Activated T-cell treated with anti-CD3 and anti-CD28 coated beads for 4 hours (primary cell): ENCODE results near the gene KLHL29.
"Not testable (repeated sequence)": the region's sequence is repeated elsewhere in the genome, so short reads cannot be mapped to it uniquely, and the experiment has no call there.

Experiments used
- DNase-seq: peaks from one replicate; pipeline ENCODE4 v3.0.0-alpha.2; 2020

KLHL29 gene

DNA sequence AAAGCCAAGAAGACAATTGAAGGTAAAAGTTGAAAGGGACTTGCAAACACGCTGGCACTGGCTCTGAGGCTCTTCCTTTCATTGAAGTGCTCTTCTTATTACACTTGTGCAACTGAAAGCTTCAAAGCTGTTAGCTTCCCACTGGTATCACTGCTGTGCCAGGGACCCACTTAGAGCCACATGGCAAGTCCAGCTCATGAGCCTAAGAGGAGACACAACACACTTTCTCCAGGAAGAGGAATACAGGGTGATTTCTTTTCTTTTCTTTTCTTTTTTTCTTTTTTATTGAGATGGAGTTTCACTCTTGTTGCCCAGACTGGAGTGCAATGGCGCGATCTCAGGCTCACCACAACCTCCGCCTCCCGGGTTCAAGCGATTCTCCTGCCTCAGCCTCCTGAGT, 323.8 kb downstream of the KLHL29 start:
- no peak for DNase-seq

DNA sequence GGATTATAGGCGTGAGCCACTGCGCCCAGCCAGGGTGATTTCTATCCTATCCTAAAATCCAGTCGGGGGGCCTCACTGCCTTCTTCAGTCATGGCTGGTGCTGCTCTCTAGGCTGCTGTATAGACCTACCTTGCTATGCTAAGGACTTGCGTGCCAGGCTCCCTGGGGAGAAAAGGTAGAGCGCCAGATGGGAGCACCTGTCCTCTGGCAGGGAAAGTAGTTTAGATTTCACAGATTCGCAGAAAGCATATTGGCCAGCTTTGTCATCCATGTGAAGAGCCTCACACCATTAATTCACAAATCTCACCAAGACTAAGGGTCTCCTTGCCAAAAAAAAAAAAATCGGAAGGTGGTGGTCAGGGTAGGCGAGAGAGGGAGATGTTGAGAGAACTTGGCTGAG, 324.3 kb downstream of the KLHL29 start:
- DNase-seq: no peak

DNA sequence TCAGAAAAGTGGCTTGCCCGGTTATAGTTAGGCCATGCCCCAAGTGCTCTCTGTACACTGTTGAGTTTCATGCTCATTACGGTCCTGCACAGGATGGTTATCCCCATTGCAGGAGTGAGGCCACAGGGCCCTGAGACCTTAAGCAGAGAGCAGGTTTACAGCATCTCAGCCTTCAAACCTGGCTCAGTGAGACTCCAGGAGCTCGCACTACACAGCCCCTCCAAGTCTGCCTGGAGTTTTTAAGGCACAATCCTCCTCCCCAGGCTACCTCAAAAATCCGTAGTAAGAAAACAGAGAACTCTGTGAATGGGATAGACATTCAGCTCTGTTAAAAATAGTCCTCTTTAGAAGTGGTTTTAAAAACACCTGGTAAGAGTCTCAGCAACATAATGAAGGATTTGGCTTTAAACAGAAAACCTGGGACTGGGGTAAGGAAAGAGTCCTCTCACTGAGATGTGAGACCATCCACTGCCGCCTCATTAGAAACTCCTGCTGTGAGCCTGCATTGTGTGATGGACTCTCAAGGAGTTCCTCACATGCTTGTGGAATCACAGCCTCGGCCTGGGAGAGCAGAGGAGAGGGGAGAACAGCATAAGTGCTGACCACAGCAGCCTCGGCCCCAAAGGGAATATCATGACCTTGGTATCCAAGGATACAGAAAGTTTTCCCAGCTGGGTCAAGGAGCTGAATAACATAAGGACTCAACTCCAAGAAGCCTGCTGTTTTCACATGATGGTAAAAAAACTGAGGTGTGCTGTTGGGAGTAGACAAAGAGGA, 327.2 kb downstream of the KLHL29 start:
- DNase-seq: no peak

DNA sequence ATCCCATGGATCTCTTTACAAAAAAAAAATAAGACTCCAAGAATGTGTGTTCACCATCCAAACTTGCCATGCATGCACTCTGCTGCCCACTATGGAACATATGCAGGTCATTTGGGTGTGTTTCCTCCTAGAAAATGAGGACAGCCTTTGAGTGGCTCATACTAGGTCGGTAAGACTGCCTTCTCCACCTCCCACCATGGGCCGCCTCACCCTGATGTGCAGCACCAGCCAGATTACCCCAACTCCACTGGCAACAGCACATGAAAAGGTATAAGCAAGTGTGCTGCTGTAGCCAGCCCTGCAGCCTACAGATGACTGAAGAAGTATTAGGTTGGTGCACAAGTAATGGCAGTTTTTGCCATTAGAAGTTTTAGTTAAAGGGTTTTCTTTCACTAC, 327.8 kb downstream of the KLHL29 start:
- no peak for DNase-seq

DNA sequence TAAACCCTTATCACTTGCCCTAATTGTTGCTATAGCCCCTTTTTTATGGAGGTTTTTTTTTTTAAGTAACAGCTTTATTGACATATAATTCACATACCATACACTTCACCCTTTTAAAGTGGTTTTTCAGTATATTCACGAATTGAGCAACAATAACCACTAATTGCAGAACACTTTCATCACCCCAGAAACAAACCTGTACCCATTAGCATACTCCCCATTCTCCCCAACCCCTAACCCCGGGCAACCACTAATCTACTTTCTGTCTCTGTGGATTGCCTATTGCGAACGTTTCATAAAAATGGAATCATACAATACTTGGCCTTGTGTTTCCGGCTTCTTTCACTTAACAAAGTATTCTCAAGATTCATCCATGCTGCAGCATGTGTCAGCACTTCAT, 328.4 kb downstream of the KLHL29 start:
- DNase-seq: no peak

DNA sequence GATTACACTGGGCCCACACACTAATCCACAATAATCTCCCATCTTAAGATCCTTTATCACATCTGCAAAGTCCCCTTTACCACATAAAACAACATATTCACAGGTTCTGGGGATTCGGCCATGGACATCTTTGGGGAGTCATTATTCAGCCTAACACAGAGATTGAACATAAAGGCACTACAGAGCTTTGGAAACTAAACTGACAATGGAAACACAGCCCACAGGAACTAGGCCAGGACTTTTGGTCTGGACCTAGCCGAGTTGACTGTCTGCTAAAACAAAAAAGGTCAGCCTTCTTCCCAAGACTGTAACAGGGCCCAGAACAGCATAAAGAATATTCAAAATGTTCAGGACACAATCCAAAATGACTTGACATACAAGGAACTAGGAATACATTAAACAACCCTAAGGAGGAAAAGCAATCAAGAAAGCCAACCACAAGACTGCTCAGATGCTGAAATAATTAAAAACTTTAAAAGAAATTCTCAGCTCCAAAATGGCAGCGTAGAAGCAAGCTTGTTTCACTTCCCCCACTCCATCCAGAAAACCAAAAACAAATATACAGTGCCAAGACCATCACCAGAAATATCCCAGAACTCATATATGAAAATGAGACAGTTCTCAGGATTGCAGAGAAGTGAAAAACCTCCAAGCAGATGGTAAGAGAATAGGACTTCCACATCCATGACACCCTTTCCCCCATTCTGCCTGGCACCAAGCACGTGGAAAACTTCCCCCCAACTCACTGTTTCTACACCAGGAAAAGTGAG, 334.1 kb downstream of the KLHL29 start:
- DNase-seq: no peak

DNA sequence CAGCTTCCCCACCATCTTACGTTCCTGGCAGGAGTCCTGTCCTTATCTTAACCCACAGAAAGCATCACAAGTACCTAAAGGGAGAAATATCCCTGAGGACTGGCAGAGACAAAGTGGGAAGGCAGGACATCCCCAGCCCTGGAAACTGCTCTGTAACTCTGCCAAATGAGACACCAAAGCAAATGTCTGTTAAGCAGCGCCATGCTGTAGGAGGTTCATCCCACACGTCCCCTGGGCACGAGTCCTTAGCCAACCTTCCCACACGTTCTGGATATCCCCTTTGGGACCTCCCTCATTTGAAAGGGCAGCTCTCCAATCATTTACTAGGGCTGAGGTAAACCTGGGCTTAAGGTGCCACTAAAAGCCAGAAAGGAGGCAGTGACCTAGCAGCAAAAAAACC, 334.7 kb downstream of the KLHL29 start:
- DNase-seq: no peak

DNA sequence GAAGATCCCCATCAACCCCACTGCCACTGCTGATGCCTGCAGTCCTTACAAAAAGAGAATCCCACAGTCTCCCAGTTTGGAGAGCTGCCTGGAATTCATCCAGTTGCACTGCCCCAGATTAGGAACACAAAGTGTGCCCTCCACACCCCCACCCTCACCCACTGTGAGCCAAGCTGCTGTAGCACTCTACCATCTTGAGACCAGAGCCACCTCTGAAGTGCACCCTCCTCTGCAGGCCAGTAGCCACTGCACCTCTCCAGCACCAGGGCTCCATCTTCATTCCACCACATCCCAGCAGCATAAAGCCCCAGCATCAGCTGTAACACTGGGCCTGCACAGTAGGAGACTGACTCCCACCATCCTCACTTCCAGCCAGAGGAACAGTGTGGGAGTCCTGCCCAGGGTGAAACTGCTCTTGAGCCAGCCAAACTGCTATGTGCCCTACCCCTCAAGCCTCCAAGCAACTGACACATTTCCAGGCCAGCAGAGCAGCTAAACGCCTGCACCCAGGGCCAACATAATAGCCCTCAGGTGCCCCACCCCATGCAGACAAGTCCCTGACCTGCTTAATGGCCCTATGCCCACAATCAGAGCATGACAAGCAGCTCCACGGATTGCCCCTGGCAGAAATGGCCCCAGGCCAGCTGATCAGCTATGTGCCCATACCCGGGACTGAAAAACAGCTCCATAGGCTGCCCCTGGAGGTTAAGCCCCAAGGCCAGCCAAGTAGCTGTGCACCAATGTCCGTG, 335.9 kb downstream of the KLHL29 start:
- DNase-seq: no peak

DNA sequence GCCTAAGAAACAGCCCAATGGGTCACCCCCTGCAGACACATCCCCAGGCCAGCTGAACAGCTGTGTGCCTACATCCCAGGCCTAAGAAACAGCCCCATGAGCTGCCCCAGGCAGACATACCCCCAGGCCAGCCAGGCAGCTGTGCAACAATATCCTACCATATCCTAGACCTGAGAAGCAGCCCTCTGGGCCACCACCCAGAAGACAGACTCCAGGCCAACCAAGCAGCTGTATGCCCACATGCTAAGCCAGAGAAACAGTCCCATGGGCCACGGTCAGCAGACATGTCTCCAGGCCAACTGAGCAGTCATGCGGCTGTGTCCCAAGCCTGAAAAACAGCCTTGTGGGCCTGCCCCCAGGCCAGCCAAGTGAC, 336.5 kb downstream of the KLHL29 start:
- no peak for DNase-seq

DNA sequence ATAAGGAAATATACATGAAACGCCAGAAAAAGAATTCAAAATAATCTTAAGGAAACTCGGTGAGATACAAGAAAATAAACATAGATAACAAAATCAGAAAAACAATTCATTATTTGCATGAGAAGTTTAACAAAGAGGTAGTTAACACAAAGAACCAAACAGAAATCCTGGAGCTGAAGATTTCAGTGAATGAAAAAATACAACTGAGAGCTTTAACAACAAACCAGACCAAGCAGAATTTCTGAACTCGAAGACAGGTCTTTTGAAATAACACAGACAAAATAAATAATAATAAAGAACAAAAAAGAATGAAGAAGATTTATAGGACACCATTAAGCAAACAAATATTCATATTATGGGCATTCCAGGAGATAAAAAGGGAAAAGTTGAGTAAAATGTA, 337.3 kb downstream of the KLHL29 start:
- no peak for DNase-seq

DNA sequence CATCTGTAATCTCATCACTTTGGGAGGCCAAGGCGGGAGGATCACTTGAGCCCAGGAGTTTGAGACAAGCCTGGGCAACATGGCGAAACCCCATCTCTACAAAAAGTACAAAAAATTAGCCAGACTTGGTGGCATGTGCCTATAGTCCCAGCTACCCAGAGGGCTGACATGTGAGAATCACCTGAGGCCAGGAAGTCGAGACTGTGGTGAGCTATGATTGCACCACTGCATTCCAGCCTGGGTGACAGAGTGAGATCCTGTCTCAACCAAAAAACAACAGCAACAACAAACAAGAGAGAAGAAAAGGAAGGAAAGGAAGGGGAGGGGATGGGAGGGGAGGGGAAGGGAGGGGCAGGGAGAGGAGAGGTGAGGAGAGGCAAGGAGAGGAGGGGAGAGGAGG, 338.1 kb downstream of the KLHL29 start:
- not testable (repeated sequence) for DNase-seq

DNA sequence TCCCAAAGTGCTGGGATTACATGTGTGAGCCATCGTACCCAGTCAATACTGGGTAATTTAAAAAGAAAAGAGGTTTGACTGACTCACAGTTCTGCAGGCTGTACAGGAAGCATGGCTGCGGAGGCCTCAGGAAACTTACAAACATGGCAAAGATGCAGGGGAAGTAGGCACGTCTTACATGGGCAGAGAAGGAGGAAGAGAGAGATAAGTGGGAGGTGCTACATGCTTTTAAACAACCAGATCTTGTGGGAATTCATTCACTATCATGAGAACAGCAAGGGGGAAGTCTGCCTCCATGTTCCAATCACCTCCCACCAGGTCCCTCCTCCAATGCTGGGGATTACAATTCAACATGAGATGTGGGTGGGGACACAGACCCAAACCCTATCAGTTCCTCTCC, 349.4 kb downstream of the KLHL29 start:
- DNase-seq: no peak

DNA sequence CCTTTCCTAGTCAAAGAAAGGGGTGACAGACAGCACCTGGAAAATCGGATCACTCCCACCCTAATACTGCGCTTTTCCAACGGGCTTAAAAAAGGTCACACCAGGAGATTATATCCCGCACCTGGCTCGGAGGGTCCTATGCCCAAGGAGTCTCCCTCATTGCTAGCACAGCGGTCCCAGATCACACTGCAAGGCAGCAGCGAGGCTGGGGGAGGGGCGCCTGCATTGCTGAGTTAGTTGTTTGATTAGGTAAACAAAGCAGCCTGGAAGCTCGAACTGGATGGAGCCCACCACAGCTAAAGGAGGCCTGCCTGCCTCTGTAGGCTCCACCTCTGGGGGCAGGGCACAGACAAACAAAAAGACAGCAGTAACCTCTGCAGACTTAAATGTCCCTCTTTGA, 351.8 kb downstream of the KLHL29 start:
- not testable (repeated sequence) for DNase-seq

DNA sequence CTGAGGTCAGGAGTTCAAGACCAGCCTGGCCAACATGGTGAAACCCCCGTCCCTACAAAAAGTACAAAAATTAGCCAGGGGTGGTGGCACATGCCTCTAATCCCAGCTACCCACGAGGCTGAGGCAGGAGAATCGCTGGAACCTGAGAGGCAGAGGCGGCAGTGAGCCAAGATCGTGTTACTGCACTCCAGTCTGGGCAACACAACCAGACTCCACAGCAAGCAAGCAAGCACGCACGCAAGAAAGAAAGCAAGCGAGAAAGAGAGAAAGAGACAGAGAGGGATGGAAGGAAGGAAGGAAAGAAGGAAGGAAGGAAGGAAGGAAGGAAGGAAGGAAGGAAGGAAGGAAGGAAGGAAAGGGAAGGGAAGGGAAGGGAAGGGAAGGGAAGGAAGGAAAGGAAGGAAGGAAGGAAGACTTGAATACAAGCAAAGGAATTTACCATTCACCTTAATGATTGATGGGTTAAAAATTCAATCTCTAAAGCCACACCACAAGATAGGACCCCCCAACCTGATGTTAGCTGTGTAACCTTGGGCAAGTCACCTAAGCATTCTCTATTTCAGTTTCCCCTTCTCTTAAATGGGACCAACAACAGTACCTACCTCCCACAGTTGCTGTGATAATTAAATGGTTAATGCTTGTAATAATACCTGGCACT, 360.2 kb downstream of the KLHL29 start:
- no peak for DNase-seq

DNA sequence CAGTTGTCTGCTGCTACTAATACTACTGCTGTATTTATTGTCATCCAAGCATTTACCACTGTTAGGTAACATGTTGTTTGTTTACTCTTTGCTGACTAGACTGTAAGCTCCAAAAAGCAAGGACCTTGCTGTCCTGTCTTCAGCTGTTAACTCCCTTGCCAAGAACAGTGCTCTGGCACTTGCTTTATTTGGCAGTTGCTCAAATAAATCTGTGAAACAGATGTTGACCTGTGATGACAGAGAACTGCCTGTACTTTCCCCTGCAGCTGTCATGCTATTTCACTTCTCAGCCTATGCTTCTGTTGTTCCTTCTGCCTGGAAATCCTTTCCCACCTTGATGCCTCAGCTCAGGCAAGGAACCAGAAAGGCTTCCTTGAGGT, 360.7 kb downstream of the KLHL29 start:
- DNase-seq: no peak

DNA sequence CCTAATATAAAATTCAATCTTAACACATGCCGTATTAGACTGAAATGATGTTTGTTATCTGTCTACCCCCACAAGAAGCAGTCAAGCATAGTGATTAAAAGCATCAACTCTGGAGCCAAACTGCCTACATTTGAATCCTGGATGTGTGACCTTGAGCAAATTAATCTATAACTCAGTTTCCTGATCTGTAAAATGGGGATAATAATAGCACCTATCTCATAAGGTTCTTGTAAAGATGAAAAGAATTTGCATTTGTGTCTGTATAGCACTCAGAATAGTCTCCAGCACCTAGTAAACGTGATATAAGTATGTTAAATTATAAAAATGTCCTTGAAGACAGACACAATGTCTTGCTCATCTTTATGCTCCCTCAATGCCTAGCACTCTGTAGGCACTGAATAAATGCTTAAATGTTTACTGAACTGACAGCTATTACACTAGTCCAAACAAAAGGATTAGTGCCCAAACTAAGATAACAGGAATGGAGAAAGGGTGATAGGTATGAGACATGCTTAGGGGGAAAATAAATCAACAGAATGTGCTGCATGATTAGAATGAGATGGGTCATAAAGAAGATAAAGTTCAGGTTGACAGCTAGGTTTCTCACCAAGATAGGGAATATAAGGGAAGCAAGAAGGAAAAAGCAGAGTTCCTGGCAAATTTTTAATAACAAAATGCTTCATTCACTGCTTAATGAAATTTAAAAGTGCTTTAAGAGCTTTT, 361.3 kb downstream of the KLHL29 start:
- no peak for DNase-seq

DNA sequence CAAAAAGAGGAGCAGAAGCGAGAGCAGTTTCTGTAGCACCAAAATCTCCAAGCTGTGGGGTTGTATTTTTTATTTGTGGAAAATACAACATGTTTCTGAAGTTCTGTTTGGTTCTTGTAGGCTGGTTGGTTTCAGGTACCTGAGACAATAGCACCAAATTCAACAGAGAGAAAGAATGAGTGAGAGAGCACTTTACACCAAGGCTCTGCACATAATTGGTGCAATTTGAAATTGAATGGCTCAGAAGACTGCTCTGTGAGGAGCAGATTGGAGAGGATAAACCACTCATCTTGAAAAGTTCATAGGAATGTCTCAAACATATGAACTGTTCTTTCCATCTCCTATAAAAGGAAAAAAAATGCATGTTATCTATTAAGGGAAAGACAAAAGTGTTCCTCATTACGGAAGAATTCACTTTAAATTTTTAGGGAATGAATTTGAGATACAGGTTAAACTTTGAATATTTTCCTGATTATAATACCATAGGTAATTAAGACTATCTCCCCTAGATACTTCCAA, 366.8 kb downstream of the KLHL29 start:
- DNase-seq: no peak

DNA sequence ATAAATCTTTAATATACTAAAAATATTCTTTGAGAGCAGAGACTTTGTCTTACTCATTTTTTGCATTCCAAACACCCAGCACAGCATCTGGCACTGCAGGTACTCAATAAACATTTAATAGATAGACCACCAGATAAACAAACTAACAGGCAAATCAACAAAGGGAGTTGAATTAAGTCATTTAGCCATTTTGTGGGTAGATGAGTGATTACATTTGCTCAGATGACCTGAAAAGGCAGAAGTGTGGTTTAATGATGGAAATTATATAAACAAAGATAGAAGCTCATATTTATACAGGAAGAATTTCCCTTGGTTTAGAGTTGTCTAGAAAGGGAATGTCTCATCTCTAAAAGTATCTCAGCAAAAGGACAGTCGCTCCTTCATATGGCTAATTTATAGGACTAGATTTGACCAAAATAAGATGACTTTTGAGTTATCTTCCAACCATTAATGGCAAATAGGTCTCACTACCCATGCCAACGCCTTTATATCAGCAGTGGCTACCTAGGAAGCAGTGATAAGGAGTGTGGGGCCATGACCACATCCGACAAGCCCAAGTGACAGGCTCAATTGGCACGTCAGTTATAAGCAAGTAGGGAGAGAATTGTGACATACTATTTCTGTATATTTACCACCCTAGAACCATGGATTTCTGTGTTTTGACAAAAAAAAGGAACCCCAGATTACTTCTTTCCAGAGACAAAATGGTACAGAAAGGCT, 368.5 kb downstream of the KLHL29 start:
- no peak for DNase-seq

DNA sequence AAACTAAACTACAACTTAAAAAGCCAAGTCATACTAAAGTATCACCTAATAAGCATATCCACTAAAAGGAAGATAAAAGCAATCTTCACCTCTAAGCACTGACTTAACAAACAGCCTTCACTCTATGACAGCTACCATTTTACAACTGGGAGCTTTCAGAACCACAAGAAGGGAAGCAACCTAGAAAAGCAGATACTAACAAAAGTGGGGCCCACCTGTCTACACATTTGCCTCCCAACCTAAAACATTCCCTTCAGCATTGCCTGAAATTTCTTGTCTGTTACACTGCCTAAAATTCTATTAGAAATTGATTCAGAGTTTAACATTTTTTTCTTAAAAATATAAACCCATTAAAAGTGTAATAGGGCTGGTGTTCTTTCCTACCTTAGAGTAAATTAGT, 370.0 kb downstream of the KLHL29 start:
- no peak for DNase-seq

DNA sequence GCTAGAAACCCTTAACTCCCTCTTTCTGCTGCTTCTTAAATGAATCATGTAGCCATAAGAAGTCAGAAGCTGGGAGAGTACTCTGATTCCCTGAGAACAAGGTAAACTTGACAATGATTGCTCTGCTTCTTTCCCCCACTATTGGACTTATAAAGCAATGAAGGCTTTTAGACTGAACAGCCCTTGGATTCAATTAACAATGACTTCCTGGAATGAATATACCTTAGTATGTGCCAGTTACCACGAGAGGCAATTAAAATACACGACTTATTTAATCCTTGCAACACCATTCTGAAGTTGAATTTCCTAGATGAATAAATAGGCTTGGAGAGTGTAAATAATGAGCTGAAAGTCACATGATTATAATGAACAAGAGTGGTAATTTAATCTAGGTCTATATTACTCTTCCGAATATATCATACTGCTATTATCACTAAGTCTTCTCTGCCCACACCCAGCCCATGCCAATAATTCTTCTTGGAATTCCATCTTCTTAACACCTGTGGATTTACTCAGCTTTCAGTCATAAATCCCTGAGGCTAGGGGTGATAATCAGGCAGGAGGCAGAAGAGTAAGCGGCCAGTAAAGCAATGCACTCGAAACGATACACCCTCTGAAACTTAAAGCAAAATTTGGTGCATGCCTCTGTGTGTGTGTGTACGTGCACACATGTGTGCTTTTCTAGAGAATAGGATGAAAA, 371.8 kb downstream of the KLHL29 start:
- no peak for DNase-seq
